ENCODE measurements around the gene BTF3. TPM values are rescaled to one million over a fixed set of nuclear protein-coding genes. Genes with fewer than 3 reads are reported as not detected.

BTF3 gene
- total and polyA plus RNA-seq, 2 of the 8 experiments (the other 6 are each of a cell fraction or from before 2014, with no cell fraction given): 396 to 754 TPM

DNA sequence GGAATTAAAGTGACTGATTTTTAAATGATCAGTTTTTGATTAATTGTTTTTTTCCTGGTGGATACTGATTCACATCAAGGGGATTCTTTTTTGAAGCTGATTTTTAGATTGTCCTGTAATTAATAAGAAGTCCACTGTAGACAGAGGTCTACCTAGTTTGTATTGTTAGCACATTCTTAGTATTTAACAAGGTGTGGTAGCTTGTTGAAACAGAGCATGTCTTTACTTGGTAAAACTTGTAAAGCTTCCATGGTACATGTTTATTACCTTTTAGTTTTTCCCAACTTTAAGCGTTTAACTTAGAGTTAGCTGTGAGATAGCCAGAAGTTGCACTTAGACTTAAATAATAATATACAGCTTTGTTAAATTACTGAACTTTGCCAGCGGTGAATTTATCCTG is 1.5 kb downstream of the BTF3 start:
- CTCF ChIA-PET (ENCODE audit: partially characterized antibody): interaction anchor here (0.6 to 6.1 kb wide), 9 partner anchors 12 to 64 kb away, joined by 3 to 53 read pairs (median 3); no protein-coding TSS in a partner anchor

More for the DNA sequence above, 1.5 kb downstream of the BTF3 start:
- POLR2A ChIA-PET (ENCODE audit: partially characterized antibody): interaction anchor here (0.8 to 7.7 kb wide), 12 partner anchors 7 to 65 kb away, joined by 3 to 170 read pairs (median 15); partner anchors contain the start of genes ANKRA2 and FOXD1
- peaks cover 8% of the 10 kb centered on the region for H3K23me2 ChIP-seq (ENCODE audit: low read depth, low read length)
- H3K79me1 ChIP-seq (ENCODE audit: low read depth, low read length): peaks cover 2% of the 10 kb centered on the region; the same call in 1 of the 2 replicates
- no peak overlapping the region; a peak in 1 of 7 replicates for H3K9ac ChIP-seq (replicated peaks in 1 of 4; ENCODE audit: extremely low read depth in 1 of 4, low read depth in 3 of 4, low read length in 3 of 4)
- WGBS, 2 experiments (ENCODE audit: extremely low coverage in 1 of 2, insufficient coverage in 1 of 2, insufficient read length in 1 of 2, insufficient replicate concordance in 2 of 2, low coverage in 1 of 2, low lambda C conversion rate in 2 of 2, missing lambda C conversion rate in 1 of 2): 89% methylated on average over 2 of the region's 2 CpGs; no CpG with 5 or more reads in 1 of the 2 experiments
- H3K27me3 ChIP-seq (replicated peaks in 1 of 4; ENCODE audit: control insufficient read depth in 3 of 4, extremely low read depth in 1 of 4, insufficient read depth in 3 of 4, low read length in 3 of 4): no peaks in the 10 kb centered on the region
- H3K79me2 ChIP-seq (ENCODE audit: control insufficient read depth in 1 of 2, insufficient read depth in 2 of 2, low read length in 2 of 2): peaks cover 16 to 57% of the 10 kb centered on the region in 2 experiments
- H2BK20ac ChIP-seq (ENCODE audit: low read length): no peak overlapping the region
- H4K8ac ChIP-seq (ENCODE audit: extremely low read depth, insufficient read depth, low read length): no peak overlapping the region
- H3K4ac ChIP-seq (replicated peaks; ENCODE audit: insufficient read length, low read depth, low read length): no peak overlapping the region
- H3K18ac ChIP-seq (ENCODE audit: extremely low read depth, low read length): no peak overlapping the region
- FAIRE-seq (no peak), DNase-seq (ENCODE audit: low read depth in 1 of 2, low spot score in 2 of 2) (no peak)
- no peak overlapping the region for H3K56ac ChIP-seq (replicated peaks; ENCODE audit: insufficient read length, low read depth, low read length)
- peaks cover 0 to 5% of the 10 kb centered on the region in 2 experiments for H4K20me1 ChIP-seq (replicated peaks in 1 of 2; ENCODE audit: control insufficient read depth in 1 of 2, insufficient read depth in 2 of 2, low read length in 2 of 2)
- TF ChIP-seq CHD1 (IDR thresholded peaks at IDR 0.05; ENCODE audit: low read depth, low read length): no peak
- TF ChIP-seq CREB1 (IDR thresholded peaks at IDR 0.05): no peak
- no peak for TF ChIP-seq RNF2 (IDR thresholded peaks at IDR 0.05; ENCODE audit: borderline replicate concordance, low read depth, low read length, missing control alignments, poor library complexity, severe bottlenecking)
- no peak for TF ChIP-seq NANOG (IDR thresholded peaks at IDR 0.05; ENCODE audit: insufficient read depth, low read depth, low read length, poor library complexity, severe bottlenecking)
- TF ChIP-seq GABPA (IDR thresholded peaks at IDR 0.05; ENCODE audit: borderline replicate concordance, insufficient read depth, low read length): no peak
- no peak for TF ChIP-seq HDAC2 (IDR thresholded peaks at IDR 0.05; ENCODE audit: borderline replicate concordance in 1 of 2, low read depth in 2 of 2, low read length in 2 of 2)
- TF ChIP-seq TCF12 (IDR thresholded peaks at IDR 0.05; ENCODE audit: low read depth, low read length): no peak
- no peak for TF ChIP-seq TAF1 (IDR thresholded peaks at IDR 0.05; ENCODE audit: low read depth, low read length)
- TF ChIP-seq BCL11A (IDR thresholded peaks at IDR 0.05; ENCODE audit: low read depth in 2 of 2, low read length in 2 of 2): no peak
- no peak for TF ChIP-seq BRCA1 (IDR thresholded peaks at IDR 0.05; ENCODE audit: low read depth, low read length)
- TF ChIP-seq, protein P1, sequence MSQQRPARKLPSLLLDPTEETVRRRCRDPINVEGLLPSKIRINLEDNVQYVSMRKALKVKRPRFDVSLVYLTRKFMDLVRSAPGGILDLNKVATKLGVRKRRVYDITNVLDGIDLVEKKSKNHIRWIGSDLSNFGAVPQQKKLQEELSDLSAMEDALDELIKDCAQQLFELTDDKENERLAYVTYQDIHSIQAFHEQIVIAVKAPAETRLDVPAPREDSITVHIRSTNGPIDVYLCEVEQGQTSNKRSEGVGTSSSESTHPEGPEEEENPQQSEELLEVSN (IDR thresholded peaks at IDR 0.05): no peak
- no peak for TF ChIP-seq KDM4A (IDR thresholded peaks at IDR 0.05; ENCODE audit: low read depth, low read length, severe bottlenecking)
- no peak for TF ChIP-seq HDAC6 (IDR thresholded peaks at IDR 0.05; ENCODE audit: low read depth, low read length)
- H2AK5ac ChIP-seq (ENCODE audit: low read depth, low read length): no peak overlapping the region
- peak overlapping the region; percentile 78 to 87 (median 82); a peak in 7 of 8 replicates for H3K4me3 ChIP-seq (ENCODE audit: extremely low read depth in 1 of 4, insufficient read depth in 2 of 4, low read depth in 3 of 4, low read length in 4 of 4)
- H3K36me3 ChIP-seq (ENCODE audit: control insufficient read depth in 2 of 4, insufficient read depth in 4 of 4, low read length in 3 of 4): peaks cover 13 to 57% (median 34%) of the 10 kb centered on the region in 4 experiments
- no peak overlapping the region for H2BK15ac ChIP-seq (ENCODE audit: low read length)
- no peak overlapping the region for H2BK12ac ChIP-seq (ENCODE audit: low read depth, low read length)
- H3K23ac ChIP-seq (ENCODE audit: insufficient read length): no peak overlapping the region
- no peaks in the 10 kb centered on the region for H3K9me3 ChIP-seq (ENCODE audit: insufficient read depth in 2 of 2, low read depth in 1 of 2, low read length in 1 of 2)
- no peak overlapping the region for H3K14ac ChIP-seq (ENCODE audit: insufficient read length)
- no peak overlapping the region for H2AFZ ChIP-seq (ENCODE audit: low read length)
- H3K4me2 ChIP-seq (ENCODE audit: insufficient read depth in 1 of 2, low read depth in 2 of 2, low read length in 2 of 2): peak overlapping the region; percentile 84 to 85
- H2BK5ac ChIP-seq (ENCODE audit: low read depth, low read length): no peak overlapping the region
- no peak overlapping the region for H3K27ac ChIP-seq (ENCODE audit: low read depth, low read length)
- H4K5ac ChIP-seq (ENCODE audit: insufficient read length, low read depth, low read length): no peak overlapping the region
- H3K4me1 ChIP-seq (replicated peaks in 1 of 4; ENCODE audit: control insufficient read depth in 3 of 4, insufficient read depth in 4 of 4, low read length in 3 of 4): peaks cover 0 to 9% (median 4%) of the 10 kb centered on the region in 4 experiments; a peak in 5 of 7 replicates
- H4K91ac ChIP-seq (replicated peaks; ENCODE audit: insufficient read length, low read length): no peak overlapping the region
- H2BK120ac ChIP-seq (replicated peaks; ENCODE audit: low read depth, low read length): no peak overlapping the region
